Measurements from ENCODE around the gene FOLH1. TPM values are rescaled to one million over a fixed set of nuclear protein-coding genes. Genes with fewer than 3 reads are reported as not detected.
"Not testable (repeated sequence)": the region's sequence is repeated elsewhere in the genome, so short reads cannot be mapped to it uniquely, and the experiment has no call there.

The FOLH1 gene
- total RNA-seq, 1 donor from 2014 or later: 0.55 TPM

GRCh38 chr11:49177936-49178335 is 30.5 kb downstream of the FOLH1 start:
- not testable (repeated sequence) for DNase-seq (ENCODE audit: low read depth)

- DNase-seq (ENCODE audit: low read depth): not testable (repeated sequence)
Measured at GRCh38 chr11:49175378-49175777, 33.0 kb downstream of the FOLH1 start.

- DNase-seq (ENCODE audit: low read depth): not testable (repeated sequence)
Measured at GRCh38 chr11:49174691-49175366, 33.6 kb downstream of the FOLH1 start.

GRCh38 chr11:49171613-49172012 is 36.8 kb downstream of the FOLH1 start:
- not testable (repeated sequence) for DNase-seq (ENCODE audit: low read depth)

GRCh38 chr11:49169579-49169978 is 38.8 kb downstream of the FOLH1 start:
- not testable (repeated sequence) for DNase-seq (ENCODE audit: low read depth)

- DNase-seq (ENCODE audit: low read depth): peak; percentile 13
Measured at GRCh38 chr11:49168992-49169391, 39.4 kb downstream of the FOLH1 start.

- no peak for DNase-seq (ENCODE audit: low read depth)
Measured at GRCh38 chr11:49151211-49151610, 57.2 kb downstream of the FOLH1 start.

- not testable (repeated sequence) for DNase-seq (ENCODE audit: low read depth)
Measured at GRCh38 chr11:49102356-49102755, 106.0 kb downstream of the FOLH1 start.

Other genes with a start within 250 kb of the FOLH1 start
- not detected in 2 replicates for gene TRIM51G, start 224.7 kb downstream of the FOLH1 start, total RNA-seq
- not detected in 2 replicates for gene TRIM49B, start 179.8 kb downstream of the FOLH1 start, total RNA-seq
- gene TRIM64C, start 149.5 kb downstream of the FOLH1 start, total RNA-seq: not detected in 2 replicates

Measured in renal cortical epithelial cell (primary cell).